Measurements from ENCODE around the gene ECEL1.

Gene ECEL1

GRCh38 chr2:232484628-232485347 lies 2.8 kb downstream of the ECEL1 start:
- DNase-seq (ENCODE audit: low read depth in 2 of 2), result no peak

GRCh38 chr2:232483923-232484627 lies 3.6 kb downstream of the ECEL1 start:
- no peak for DNase-seq (ENCODE audit: low read depth in 2 of 2)

- no peak for DNase-seq (ENCODE audit: low read depth in 2 of 2)
These were observed 4.2 kb downstream of the ECEL1 start for GRCh38 chr2:232483311-232483922.

DNA sequence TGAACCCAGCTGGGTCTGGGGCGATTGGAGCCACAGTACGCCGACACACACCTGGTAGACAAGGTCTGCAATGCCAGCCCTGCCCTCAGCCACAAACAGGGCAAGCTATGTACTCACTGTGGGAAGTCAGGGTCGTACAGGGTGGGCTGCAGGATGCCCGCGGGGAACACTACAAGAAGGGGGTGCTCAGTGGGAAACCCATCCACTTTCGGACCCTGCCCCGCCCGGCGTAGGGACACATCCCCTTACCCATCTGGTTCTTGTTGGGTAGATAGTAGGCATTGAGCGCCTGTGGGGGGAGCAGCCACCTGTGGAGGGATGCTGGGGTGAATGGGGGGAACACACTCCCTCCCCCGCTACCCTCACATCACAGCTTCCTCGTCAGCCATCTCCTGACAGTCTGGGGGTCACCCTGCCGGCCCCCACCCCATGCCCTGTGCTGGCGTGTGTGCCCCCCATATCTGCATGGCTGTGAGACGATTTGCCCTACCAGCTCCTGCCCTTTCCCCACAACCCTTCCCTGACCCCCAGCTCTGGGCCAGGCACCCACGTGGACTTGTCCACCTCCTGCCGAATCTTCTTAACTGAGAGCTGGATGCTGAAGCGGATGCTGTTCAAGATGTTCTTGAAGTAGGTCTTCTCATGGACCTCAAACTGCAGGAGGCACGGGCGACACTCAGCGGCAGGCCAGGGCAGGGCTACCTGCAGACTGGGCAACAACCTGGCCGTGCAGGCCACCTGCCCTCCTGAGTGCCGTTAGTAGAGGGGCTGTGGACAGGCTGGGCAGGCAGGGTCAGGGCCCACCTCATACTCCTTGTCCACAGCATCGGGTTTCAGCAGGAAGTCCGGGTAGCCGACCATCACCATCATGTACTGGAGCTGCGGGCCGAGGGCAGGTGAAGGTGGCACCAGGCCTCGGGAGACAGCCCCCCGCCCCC lies 5.1 kb downstream of the ECEL1 start:
- DNase-seq (ENCODE audit: low read depth in 2 of 2), result no peak

GRCh38 chr2:232481322-232482140 lies 6.1 kb downstream of the ECEL1 start:
- DNase-seq (ENCODE audit: low read depth in 2 of 2), result no peak

GRCh38 chr2:232480201-232481190 lies 7.1 kb downstream of the ECEL1 start:
- DNase-seq (ENCODE audit: low read depth in 2 of 2), result no peak

DNA sequence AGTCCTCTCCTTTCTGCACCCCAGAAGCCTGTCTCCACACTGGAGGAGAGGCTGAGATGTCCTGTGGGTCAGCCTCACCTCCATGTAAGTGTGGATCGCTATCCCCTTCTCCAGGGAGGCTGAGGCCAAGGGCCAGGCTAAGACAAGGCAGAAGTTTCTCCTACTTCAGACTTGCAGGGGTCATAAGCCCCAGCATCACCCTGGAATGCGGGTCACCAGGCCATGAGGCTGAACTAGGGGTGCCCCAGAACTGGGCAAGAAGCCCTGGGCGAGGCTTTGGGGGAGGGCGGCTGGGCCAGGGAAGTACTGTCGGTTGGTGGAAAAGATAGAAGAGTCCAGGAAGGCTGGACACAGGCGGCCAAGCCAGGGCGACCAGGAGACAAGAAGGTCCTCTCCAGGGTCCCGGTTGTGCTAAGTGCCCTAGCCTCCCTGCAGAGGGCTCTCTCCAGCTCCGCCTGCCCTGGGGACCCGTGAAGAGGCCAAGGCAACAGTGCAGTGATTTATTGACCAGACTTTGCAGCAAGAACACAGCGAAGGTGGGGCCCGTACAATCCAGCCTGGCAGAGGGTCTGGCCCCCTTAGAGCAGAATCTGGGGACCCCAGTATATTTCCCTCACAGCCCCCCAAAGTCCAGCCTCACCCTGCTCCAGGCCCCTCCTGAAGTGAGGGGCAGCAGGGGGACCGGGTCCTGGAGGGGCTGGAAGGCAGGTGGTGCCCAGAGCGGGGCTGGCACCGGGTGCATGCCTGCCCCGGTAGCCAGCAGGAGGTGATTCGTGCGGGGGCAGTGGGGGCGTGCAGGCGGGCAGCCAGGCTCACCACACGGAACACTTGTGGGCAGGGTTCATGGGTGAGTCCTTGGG lies 8.1 kb downstream of the ECEL1 start:
- no peak for DNase-seq (ENCODE audit: low read depth in 2 of 2)

- no peak for DNase-seq (ENCODE audit: low read depth in 2 of 2)
These were observed 8.9 kb downstream of the ECEL1 start for GRCh38 chr2:232478571-232479340.

DNA sequence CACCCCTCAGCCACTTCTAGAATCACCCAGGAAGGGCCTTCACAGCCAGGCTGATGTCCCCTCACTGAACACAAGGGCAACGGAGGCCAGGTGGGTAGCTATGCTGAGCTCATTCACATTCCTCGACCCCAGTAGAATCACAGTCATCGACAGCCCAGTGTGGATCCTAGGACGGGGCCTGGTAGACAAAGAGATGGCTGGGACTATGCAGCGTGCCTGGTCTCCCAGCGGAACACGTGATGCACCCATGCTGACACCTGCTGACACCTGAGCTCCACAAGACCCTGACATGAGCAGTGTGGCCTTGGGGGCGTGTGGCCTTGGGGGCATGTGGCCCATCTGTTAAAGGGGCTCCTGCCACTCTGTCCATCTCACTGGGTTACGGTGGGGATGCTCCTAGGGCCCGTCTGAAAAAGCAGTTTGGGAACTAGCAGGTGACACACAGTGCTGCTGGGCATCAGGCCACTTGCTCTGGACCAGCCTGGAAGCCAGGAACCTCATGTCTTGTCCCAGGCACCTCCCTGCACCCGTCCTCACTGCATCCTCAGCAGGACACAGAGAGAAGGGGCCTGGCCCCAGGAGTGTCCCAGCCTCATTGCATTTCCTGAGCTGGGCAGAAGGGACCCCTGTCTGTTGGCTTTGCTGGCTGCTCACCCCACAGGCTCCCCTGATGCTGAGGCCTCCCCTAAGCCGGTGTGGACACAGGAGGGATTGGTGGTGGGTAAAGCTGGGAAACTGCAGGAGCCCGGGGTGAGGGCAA lies 9.7 kb downstream of the ECEL1 start:
- no peak for DNase-seq (ENCODE audit: low read depth in 2 of 2)

GRCh38 chr2:232476791-232477190 lies 10.8 kb downstream of the ECEL1 start:
- DNase-seq (ENCODE audit: low read depth in 2 of 2), result no peak

GRCh38 chr2:232476045-232476444 lies 11.6 kb downstream of the ECEL1 start:
- no peak for DNase-seq (ENCODE audit: low read depth in 2 of 2)

GRCh38 chr2:232473467-232473890 lies 14.2 kb downstream of the ECEL1 start:
- no peak for DNase-seq (ENCODE audit: low read depth in 2 of 2)

GRCh38 chr2:232466221-232466620 lies 21.4 kb downstream of the ECEL1 start:
- no peak for DNase-seq (ENCODE audit: low read depth in 2 of 2)

GRCh38 chr2:232465061-232465460 lies 22.6 kb downstream of the ECEL1 start:
- DNase-seq (ENCODE audit: low read depth in 2 of 2), result no peak

DNA sequence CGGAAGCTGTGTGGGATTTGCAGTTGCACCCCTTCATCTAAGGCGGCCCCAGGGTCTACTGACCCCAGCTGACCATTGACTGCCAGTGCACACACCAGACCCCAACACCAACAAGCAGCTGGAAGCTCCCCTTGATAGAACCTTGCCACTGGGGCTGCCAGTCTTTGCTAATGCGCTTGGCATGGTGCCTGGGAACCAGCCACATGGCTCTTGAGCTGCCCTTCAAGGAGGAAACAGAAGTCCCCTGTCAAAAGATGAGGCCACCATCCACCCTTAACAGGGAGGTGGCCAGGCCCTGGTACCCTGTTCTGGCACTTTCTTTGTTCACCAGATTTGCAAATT lies 23.1 kb downstream of the ECEL1 start:
- no peak for DNase-seq (ENCODE audit: low read depth in 2 of 2)

- DNase-seq (ENCODE audit: low read depth in 2 of 2), result no peak
These were observed 23.7 kb downstream of the ECEL1 start for GRCh38 chr2:232463701-232464543.

Data from fibroblast of skin of left quadriceps (primary cell).